ENCODE results near the gene ARHGAP1.

ARHGAP1 gene

DNA sequence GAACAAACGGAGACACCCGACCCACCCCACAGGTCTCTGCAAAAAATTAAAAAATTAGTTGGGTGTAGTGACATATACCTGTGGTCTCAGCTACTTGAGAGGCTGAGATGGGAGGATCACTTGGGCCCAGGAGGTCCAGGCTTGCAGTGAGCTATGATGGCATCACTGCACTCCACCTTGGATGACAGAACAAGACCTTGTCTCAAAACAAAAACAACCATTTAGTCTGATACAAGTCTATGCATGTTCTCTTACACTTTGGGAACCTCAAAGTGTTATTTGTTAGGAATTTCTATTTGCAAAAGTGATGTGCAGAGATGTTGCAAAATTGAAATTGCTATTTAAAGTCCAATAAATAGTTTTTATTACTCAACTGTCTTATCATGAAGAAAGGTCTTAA is 68.7 kb downstream of the ARHGAP1 start:
- no peak for TF ChIP-seq CTCF (IDR thresholded peaks at IDR 0.05; ENCODE audit: low read depth, low read length, missing control alignments)
- in situ Hi-C loops (cut with HindIII; ENCODE audit: low pct_ligation_motif_present, low sequenced_read_pairs): no loop called here
- no peak for DNase-seq
- no peaks in the 10 kb centered on the region for H3K27me3 ChIP-seq (replicated peaks)
- peaks cover 15% of the 10 kb centered on the region for H3K36me3 ChIP-seq (replicated peaks)
- no peak overlapping the region for H3K4me3 ChIP-seq (ENCODE audit: low read depth, low read length)
- no peak overlapping the region for H3K27ac ChIP-seq

GRCh38 chr11:46630237-46630636 is 70.2 kb downstream of the ARHGAP1 start:
- H3K4me3 ChIP-seq (ENCODE audit: low read depth, low read length): no peak overlapping the region
- H3K36me3 ChIP-seq (replicated peaks): peaks cover 26% of the 10 kb centered on the region
- in situ Hi-C loops (cut with HindIII; ENCODE audit: low pct_ligation_motif_present, low sequenced_read_pairs): no loop called here
- no peak overlapping the region for H3K27ac ChIP-seq
- DNase-seq: no peak
- no peaks in the 10 kb centered on the region for H3K27me3 ChIP-seq (replicated peaks)
- TF ChIP-seq CTCF (IDR thresholded peaks at IDR 0.05; ENCODE audit: low read depth, low read length, missing control alignments): no peak

DNA sequence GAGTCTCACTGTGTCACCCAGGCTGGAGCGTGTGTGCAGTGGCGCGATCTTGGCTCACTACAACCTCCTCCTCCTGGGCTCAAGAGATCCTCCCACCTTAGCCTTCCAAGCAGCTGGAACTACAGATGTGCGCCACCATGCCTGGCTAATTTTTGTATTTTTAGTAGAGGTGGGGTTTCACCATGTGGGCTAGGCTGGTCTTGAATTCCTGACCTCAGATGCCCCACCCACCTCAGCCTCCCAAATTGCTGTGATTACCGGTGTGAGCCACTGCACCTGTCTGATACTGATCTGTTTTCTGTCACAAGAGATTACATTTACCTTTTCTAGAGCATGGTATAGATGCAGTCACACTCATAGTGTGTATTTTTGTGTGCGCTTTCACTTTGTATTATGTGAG is 71.5 kb downstream of the ARHGAP1 start:
- no peak for TF ChIP-seq CTCF (IDR thresholded peaks at IDR 0.05; ENCODE audit: low read depth, low read length, missing control alignments)
- Histone ChIP-seq H3K36me3 (replicated peaks) (peaks cover 28% of the 10 kb centered on the region), H3K27ac (no peak overlapping the region), H3K27me3 (replicated peaks) (no peaks in the 10 kb centered on the region), H3K4me3 (ENCODE audit: low read depth, low read length) (no peak overlapping the region)
- in situ Hi-C loops (cut with HindIII; ENCODE audit: low pct_ligation_motif_present, low sequenced_read_pairs): no loop called here
- no peak for DNase-seq
